Measurements from ENCODE around the gene PNKD. TPM values are rescaled to one million over a fixed set of nuclear protein-coding genes. Genes with fewer than 3 reads are reported as not detected.

PNKD gene
- total RNA-seq, 1 donor from 2014 or later = 13.5 TPM

- Histone ChIP-seq H3K4me2 (no peak overlapping the region), H3K4me1 (peaks cover under 1% of the 10 kb centered on the region), H3K27ac (no peak overlapping the region), H3K27me3 (no peaks in the 10 kb centered on the region), H3K9me3 (ENCODE audit: low read depth) (no peaks in the 10 kb centered on the region), H3K79me2 (ENCODE audit: low read depth) (peaks cover 68% of the 10 kb centered on the region), H3K36me3 (peaks cover 7% of the 10 kb centered on the region), H3F3A (ENCODE audit: low read depth) (no peaks in the 10 kb centered on the region), H3K4me3 (no peak overlapping the region), H3K9ac (no peak overlapping the region), H2AFZ (replicated peaks) (no peak overlapping the region), H4K20me1 (ENCODE audit: low read depth) (peaks cover 77% of the 10 kb centered on the region)
- no peaks in the 10 kb centered on the region for H3K27me3 Mint-ChIP-seq (ENCODE audit: insufficient read depth, low read depth)
- peaks cover 8% of the 10 kb centered on the region for H3K4me1 Mint-ChIP-seq
- no peaks in the 10 kb centered on the region for H3K9me3 Mint-ChIP-seq
- TF ChIP-seq CTCF (IDR thresholded peaks at IDR 0.05) (no peak), EZH2 (IDR thresholded peaks at IDR 0.05) (no peak), EZH2phosphoT487 (IDR thresholded peaks at IDR 0.05) (no peak)
- DNase-seq (ENCODE audit: low spot score) = no peak
- H3K27ac Mint-ChIP-seq = no peak overlapping the region
- H3K36me3 Mint-ChIP-seq = peaks cover 19% of the 10 kb centered on the region
- H3K4me3 Mint-ChIP-seq = no peak overlapping the region
Observed at GRCh38 chr2:218224186-218224585, 46.1 kb upstream of the PNKD start.

- H3K4me2 ChIP-seq = no peak overlapping the region
- H3K9ac ChIP-seq = no peak overlapping the region
- no peaks in the 10 kb centered on the region for H3K9me3 ChIP-seq (ENCODE audit: low read depth)
- Mint-ChIP-seq H3K27me3 (ENCODE audit: insufficient read depth, low read depth) (no peaks in the 10 kb centered on the region), H3K27ac (no peak overlapping the region), H3K36me3 (peaks cover 28% of the 10 kb centered on the region), H3K9me3 (no peaks in the 10 kb centered on the region), H3K4me1 (no peaks in the 10 kb centered on the region), H3K4me3 (no peak overlapping the region)
- H3K27me3 ChIP-seq = no peaks in the 10 kb centered on the region
- H2AFZ ChIP-seq (replicated peaks) = no peak overlapping the region
- peaks cover 15% of the 10 kb centered on the region for H3K36me3 ChIP-seq
- peaks cover 52% of the 10 kb centered on the region for H4K20me1 ChIP-seq (ENCODE audit: low read depth)
- no peak for TF ChIP-seq EZH2phosphoT487 (IDR thresholded peaks at IDR 0.05)
- TF ChIP-seq EZH2 (IDR thresholded peaks at IDR 0.05) = no peak
- TF ChIP-seq CTCF (IDR thresholded peaks at IDR 0.05) = no peak
- H3K27ac ChIP-seq = no peak overlapping the region
- H3K4me1 ChIP-seq = no peaks in the 10 kb centered on the region
- no peak for DNase-seq (ENCODE audit: low spot score)
- H3K4me3 ChIP-seq = no peak overlapping the region
- H3K79me2 ChIP-seq (ENCODE audit: low read depth) = peaks cover 41% of the 10 kb centered on the region
- no peaks in the 10 kb centered on the region for H3F3A ChIP-seq (ENCODE audit: low read depth)
Observed at GRCh38 chr2:218226903-218227302, 43.4 kb upstream of the PNKD start.

GRCh38 chr2:218228366-218229090 is 41.8 kb upstream of the PNKD start:
- H3K4me3 Mint-ChIP-seq = no peak overlapping the region
- Histone ChIP-seq H3K4me3 (no peak overlapping the region), H3K9ac (no peak overlapping the region), H3K9me3 (ENCODE audit: low read depth) (no peaks in the 10 kb centered on the region), H3F3A (ENCODE audit: low read depth) (no peaks in the 10 kb centered on the region), H3K4me2 (no peak overlapping the region), H3K27me3 (no peaks in the 10 kb centered on the region), H3K4me1 (no peaks in the 10 kb centered on the region), H3K36me3 (peaks cover 15% of the 10 kb centered on the region), H3K27ac (no peak overlapping the region), H3K79me2 (ENCODE audit: low read depth) (peaks cover 25% of the 10 kb centered on the region), H4K20me1 (ENCODE audit: low read depth) (peaks cover 36% of the 10 kb centered on the region), H2AFZ (replicated peaks) (no peak overlapping the region)
- no peaks in the 10 kb centered on the region for H3K9me3 Mint-ChIP-seq
- TF ChIP-seq EZH2 (IDR thresholded peaks at IDR 0.05) (no peak), EZH2phosphoT487 (IDR thresholded peaks at IDR 0.05) (no peak), CTCF (IDR thresholded peaks at IDR 0.05) (no peak)
- no peaks in the 10 kb centered on the region for H3K4me1 Mint-ChIP-seq
- no peak for DNase-seq (ENCODE audit: low spot score)
- no peaks in the 10 kb centered on the region for H3K27me3 Mint-ChIP-seq (ENCODE audit: insufficient read depth, low read depth)
- H3K27ac Mint-ChIP-seq = no peak overlapping the region
- H3K36me3 Mint-ChIP-seq = peaks cover 34% of the 10 kb centered on the region

Data from neural progenitor cell (in vitro differentiated cells).